Astrocyte (in vitro differentiated cells and primary cell): ENCODE data around the gene TRAP1. TPM values are rescaled to one million over a fixed set of nuclear protein-coding genes. Genes with fewer than 3 reads are reported as not detected.

Source experiments
- DNase-seq: peaks from one replicate; pipeline ENCODE4 v3.0.0-alpha.2; 2010; ENCODE audit warnings: low read depth
- FAIRE-seq: peaks from 2 replicates; lab custom pipeline; 2011; peaks lifted over from hg19 to GRCh38; lab: Jason Lieb, UNC
- H2AFZ ChIP-seq: 2 replicates; pipeline ENCODE4 v1.6.0; 2012; ENCODE audit warnings: low read depth, low read length, inconsistent platforms
- H3K27ac ChIP-seq: 2 replicates; pipeline ENCODE4 v1.5.1; 2011; ENCODE audit warnings: low read depth, low read length, inconsistent platforms
- H3K27me3 ChIP-seq: 2 replicates; pipeline ENCODE4 v1.6.0; 2011; ENCODE audit warnings: low read length, inconsistent platforms; ENCODE audit not compliant: insufficient read depth
- H3K36me3 ChIP-seq: 2 replicates; pipeline ENCODE4 v1.5.1; 2011; ENCODE audit warnings: low read length, inconsistent platforms; ENCODE audit not compliant: insufficient read depth
- H3K4me1 ChIP-seq: 2 replicates; pipeline ENCODE4 v1.5.1; 2011; ENCODE audit warnings: low read length, inconsistent platforms; ENCODE audit not compliant: insufficient read depth
- H3K4me2 ChIP-seq: 2 replicates; pipeline ENCODE4 v1.6.0; 2012; ENCODE audit warnings: low read length, inconsistent platforms
- H3K4me3 ChIP-seq: 2 replicates; pipeline ENCODE4 v1.5.1; 2011; ENCODE audit warnings: low read depth, mild to moderate bottlenecking, low read length, inconsistent platforms; ENCODE audit not compliant: insufficient read depth
- H3K79me2 ChIP-seq: 2 replicates; pipeline ENCODE4 v1.6.0; 2012; ENCODE audit warnings: mild to moderate bottlenecking, low read length, inconsistent platforms; ENCODE audit not compliant: insufficient read depth
- H3K9ac ChIP-seq: 2 replicates; pipeline ENCODE4 v1.6.0; 2012; ENCODE audit warnings: mild to moderate bottlenecking, low read length, inconsistent platforms
- H3K9me3 ChIP-seq: 2 replicates; pipeline ENCODE4 v1.5.1; 2012; ENCODE audit warnings: low read depth, mild to moderate bottlenecking, low read length, inconsistent platforms; ENCODE audit not compliant: insufficient read depth
- H4K20me1 ChIP-seq: 2 replicates; pipeline ENCODE4 v1.6.0; 2012; ENCODE audit warnings: low read length, inconsistent platforms; ENCODE audit not compliant: insufficient read depth
- H3K27ac Mint-ChIP-seq: one replicate; pipeline ENCODE4 v1.8.0; 2021; ENCODE audit warnings: mild to moderate bottlenecking, mixed read lengths; ENCODE audit not compliant: unreplicated experiment
- H3K27me3 Mint-ChIP-seq: one replicate; pipeline ENCODE4 v1.8.0; 2021; ENCODE audit warnings: low read depth, mixed read lengths; ENCODE audit not compliant: unreplicated experiment
- H3K36me3 Mint-ChIP-seq: one replicate; pipeline ENCODE4 v1.8.0; 2021; ENCODE audit warnings: low read depth, mixed read lengths; ENCODE audit not compliant: unreplicated experiment
- H3K4me1 Mint-ChIP-seq: one replicate; pipeline ENCODE4 v1.8.0; 2021; ENCODE audit warnings: low read depth, mixed read lengths; ENCODE audit not compliant: unreplicated experiment
- H3K4me3 Mint-ChIP-seq: one replicate; pipeline ENCODE4 v1.8.0; 2021; ENCODE audit warnings: mild to moderate bottlenecking, moderate library complexity, mixed read lengths; ENCODE audit not compliant: unreplicated experiment
- H3K9me3 Mint-ChIP-seq: one replicate; pipeline ENCODE4 v1.8.0; 2021; ENCODE audit warnings: mild to moderate bottlenecking, mixed read lengths; ENCODE audit not compliant: unreplicated experiment
- CTCF ChIP-seq: IDR thresholded peaks from 2 replicates; pipeline ENCODE4 v1.5.1; 2011; ENCODE audit warnings: low read depth, mild to moderate bottlenecking, inconsistent platforms, low read length, moderate library complexity; ENCODE audit not compliant: insufficient read depth
- EZH2 ChIP-seq: IDR thresholded peaks from 2 replicates; pipeline ENCODE4 v1.6.1; 2012; ENCODE audit warnings: mild to moderate bottlenecking, low read length, inconsistent platforms; ENCODE audit not compliant: insufficient read depth
- total RNA-seq: library from RNA; stranded (reverse); gene quantifications from 2 replicates; pipeline ENCODE4 v1.2.1, GENCODE V29; 2021

Gene TRAP1
- total RNA-seq, 1 donor from 2014 or later: 63.3 TPM

GRCh38 chr16:3761375-3762106, 44.2 kb upstream of the TRAP1 start:
- H3K79me2 ChIP-seq: peaks cover 18% of the 10 kb centered on the region
- H3K27ac Mint-ChIP-seq: no peak overlapping the region
- FAIRE-seq (no peak), DNase-seq (no peak)
- no peak for TF ChIP-seq EZH2
- no peak for TF ChIP-seq CTCF
- H3K4me3 Mint-ChIP-seq: no peak overlapping the region
- H3K27me3 Mint-ChIP-seq: no peaks in the 10 kb centered on the region
- H3K27me3 ChIP-seq: no peaks in the 10 kb centered on the region
- no peaks in the 10 kb centered on the region for H3K9me3 ChIP-seq
- peaks cover 6% of the 10 kb centered on the region for H3K36me3 Mint-ChIP-seq
- no peaks in the 10 kb centered on the region for H3K4me1 Mint-ChIP-seq
- no peak overlapping the region for H3K4me2 ChIP-seq
- H3K9ac ChIP-seq: no peak overlapping the region
- no peaks in the 10 kb centered on the region for H3K4me1 ChIP-seq
- no peak overlapping the region for H3K4me3 ChIP-seq
- H3K27ac ChIP-seq: no peak overlapping the region
- peaks cover 48% of the 10 kb centered on the region for H4K20me1 ChIP-seq
- H2AFZ ChIP-seq: no peak overlapping the region
- H3K36me3 ChIP-seq: peaks cover 29% of the 10 kb centered on the region
- H3K9me3 Mint-ChIP-seq: no peaks in the 10 kb centered on the region

DNA sequence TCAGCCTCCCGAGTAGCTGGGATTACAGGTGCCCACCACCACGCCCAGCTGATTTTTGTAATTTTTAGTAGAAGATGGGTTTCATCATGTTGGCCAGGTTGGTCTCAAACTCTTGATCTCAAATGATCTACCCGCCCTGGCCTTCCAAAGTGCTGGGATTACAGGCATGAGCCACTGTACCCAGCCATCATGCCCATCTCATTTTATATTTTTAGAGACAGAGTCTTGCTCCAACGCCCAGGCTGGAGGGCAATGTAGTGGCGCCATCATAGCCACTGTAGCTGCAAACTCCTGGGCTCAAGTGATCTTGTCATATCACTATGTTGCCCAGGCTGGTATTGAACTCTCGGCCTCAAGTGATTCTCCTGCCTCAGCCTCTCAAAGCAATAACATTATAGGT, 43.2 kb upstream of the TRAP1 start:
- Histone ChIP-seq H3K79me2 (peaks cover 18% of the 10 kb centered on the region), H3K4me2 (no peak overlapping the region), H4K20me1 (peaks cover 46% of the 10 kb centered on the region), H3K36me3 (peaks cover 35% of the 10 kb centered on the region), H3K9ac (no peak overlapping the region), H3K9me3 (no peaks in the 10 kb centered on the region), H3K4me3 (no peak overlapping the region), H3K27ac (no peak overlapping the region), H2AFZ (no peak overlapping the region), H3K27me3 (no peaks in the 10 kb centered on the region), H3K4me1 (peaks cover 2% of the 10 kb centered on the region)
- no peak for DNase-seq
- Mint-ChIP-seq H3K9me3 (no peaks in the 10 kb centered on the region), H3K27ac (no peak overlapping the region), H3K4me1 (no peaks in the 10 kb centered on the region), H3K36me3 (peaks cover 7% of the 10 kb centered on the region), H3K27me3 (no peaks in the 10 kb centered on the region), H3K4me3 (no peak overlapping the region)
- TF ChIP-seq EZH2: no peak
- no peak for FAIRE-seq

DNA sequence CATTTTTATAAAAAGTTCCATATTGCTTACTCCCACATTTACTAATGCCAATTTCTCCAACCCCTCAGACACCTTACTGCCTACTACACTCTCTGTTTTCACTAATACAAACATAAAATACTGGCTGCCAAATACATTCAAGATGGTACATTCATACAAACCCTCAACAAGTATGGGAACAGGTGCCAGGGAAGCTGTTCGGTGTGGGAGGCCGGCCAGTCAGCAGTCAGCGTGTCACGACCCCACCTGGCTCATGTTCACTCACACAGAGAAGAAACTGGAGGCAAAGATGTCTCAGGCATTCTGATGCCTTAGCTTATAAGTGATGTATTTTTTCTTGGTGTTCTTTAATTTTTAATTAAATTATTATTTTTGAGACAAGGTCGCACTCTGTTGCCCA, 42.4 kb upstream of the TRAP1 start:
- Mint-ChIP-seq H3K4me1 (peaks cover under 1% of the 10 kb centered on the region), H3K27ac (no peak overlapping the region), H3K36me3 (peaks cover 10% of the 10 kb centered on the region), H3K9me3 (no peaks in the 10 kb centered on the region), H3K4me3 (no peak overlapping the region), H3K27me3 (no peaks in the 10 kb centered on the region)
- H3K9ac ChIP-seq: no peak overlapping the region
- no peak overlapping the region for H3K4me2 ChIP-seq
- no peaks in the 10 kb centered on the region for H3K27me3 ChIP-seq
- no peaks in the 10 kb centered on the region for H3K9me3 ChIP-seq
- no peak overlapping the region for H3K4me3 ChIP-seq
- DNase-seq (no peak), FAIRE-seq (no peak)
- H3K4me1 ChIP-seq: peaks cover 7% of the 10 kb centered on the region
- H4K20me1 ChIP-seq: peaks cover 50% of the 10 kb centered on the region
- TF ChIP-seq CTCF (no peak), EZH2 (no peak)
- H3K79me2 ChIP-seq: peaks cover 19% of the 10 kb centered on the region
- H2AFZ ChIP-seq: no peak overlapping the region
- peaks cover 35% of the 10 kb centered on the region for H3K36me3 ChIP-seq
- H3K27ac ChIP-seq: no peak overlapping the region
